Epithelial cell of esophagus (primary cell): ENCODE measurements around the gene CHST1.

Source experiments
- DNase-seq: peaks from one replicate; pipeline ENCODE4 v3.0.0; 2010; ENCODE audit warnings: low read depth
- H3K4me3 ChIP-seq: 2 replicates; pipeline ENCODE4 v1.5.1; 2011; ENCODE audit warnings: mild to moderate bottlenecking, low read length, control low read depth
- TF ChIP-seq, protein P1 (sequence below): IDR thresholded peaks from 2 replicates; pipeline ENCODE4 v1.5.1; 2011; ENCODE audit warnings: low read depth, mild to moderate bottlenecking, low read length, control low read depth, inconsistent platforms; ENCODE audit not compliant: insufficient read depth; ENCODE audit errors: missing control alignments

Gene CHST1

GRCh38 chr11:45606514-45607281, 58.7 kb downstream of the CHST1 start:
- DNase-seq, result no peak
- TF ChIP-seq, protein P1, sequence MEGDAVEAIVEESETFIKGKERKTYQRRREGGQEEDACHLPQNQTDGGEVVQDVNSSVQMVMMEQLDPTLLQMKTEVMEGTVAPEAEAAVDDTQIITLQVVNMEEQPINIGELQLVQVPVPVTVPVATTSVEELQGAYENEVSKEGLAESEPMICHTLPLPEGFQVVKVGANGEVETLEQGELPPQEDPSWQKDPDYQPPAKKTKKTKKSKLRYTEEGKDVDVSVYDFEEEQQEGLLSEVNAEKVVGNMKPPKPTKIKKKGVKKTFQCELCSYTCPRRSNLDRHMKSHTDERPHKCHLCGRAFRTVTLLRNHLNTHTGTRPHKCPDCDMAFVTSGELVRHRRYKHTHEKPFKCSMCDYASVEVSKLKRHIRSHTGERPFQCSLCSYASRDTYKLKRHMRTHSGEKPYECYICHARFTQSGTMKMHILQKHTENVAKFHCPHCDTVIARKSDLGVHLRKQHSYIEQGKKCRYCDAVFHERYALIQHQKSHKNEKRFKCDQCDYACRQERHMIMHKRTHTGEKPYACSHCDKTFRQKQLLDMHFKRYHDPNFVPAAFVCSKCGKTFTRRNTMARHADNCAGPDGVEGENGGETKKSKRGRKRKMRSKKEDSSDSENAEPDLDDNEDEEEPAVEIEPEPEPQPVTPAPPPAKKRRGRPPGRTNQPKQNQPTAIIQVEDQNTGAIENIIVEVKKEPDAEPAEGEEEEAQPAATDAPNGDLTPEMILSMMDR, result no peak
- H3K4me3 ChIP-seq, result no peak overlapping the region

DNA sequence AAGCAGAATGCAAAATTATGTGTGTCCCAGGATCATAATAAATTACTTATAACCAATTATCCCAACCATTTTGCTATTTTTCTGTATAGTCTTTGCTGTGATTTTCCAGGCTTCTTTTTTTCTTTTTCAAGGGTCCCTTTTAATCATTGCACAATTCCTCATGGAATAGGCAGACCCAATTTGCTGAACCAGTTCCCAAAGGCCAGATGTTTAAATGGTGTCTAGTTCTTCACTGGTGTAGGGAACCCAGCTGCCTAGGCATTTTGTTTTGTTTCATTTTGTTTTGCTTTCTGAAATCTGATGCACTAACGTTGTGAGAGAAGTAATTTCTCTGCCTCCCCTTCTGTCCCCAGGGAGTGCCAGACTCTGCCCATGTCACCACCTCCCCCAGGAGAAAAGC, 60.4 kb downstream of the CHST1 start:
- H3K4me3 ChIP-seq, result no peak overlapping the region
- DNase-seq, result no peak
- TF ChIP-seq, protein P1, result no peak

DNA sequence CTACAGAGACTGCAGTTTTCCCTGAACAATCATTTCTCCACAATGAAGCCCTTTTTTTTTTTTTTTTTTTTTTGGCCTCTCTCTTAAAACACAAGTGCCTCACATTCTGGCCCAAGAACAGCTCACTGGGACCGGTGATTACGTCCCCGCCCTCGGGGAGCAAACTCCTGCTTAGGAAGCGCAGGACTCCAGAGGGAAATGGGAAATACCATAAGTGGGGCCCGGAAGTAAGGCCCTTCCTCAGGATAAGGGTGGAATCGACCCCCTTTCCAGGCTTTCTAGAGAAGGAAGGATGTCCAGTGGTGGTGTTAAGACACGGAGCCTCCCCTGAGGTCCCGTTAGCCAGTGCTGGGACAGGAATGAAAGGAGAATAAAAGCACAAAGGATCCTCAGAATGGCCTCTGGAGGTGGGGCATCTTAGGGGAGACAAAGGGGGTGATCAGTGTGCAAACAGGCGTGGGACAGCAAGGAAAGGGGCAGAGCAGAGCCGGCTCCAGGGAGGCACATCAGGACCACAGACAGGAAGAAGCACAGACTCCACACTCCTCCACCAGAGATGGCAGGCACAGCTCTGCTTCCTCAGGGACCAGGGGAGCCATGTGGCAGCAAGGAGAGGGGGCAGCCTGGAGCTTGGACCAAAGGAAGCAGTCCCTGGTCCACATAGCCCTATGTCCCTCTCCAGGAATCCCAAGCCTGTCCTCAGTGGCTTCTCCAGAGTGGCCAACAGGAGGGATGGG, 61.3 kb downstream of the CHST1 start:
- DNase-seq, result no peak
- H3K4me3 ChIP-seq, result no peak overlapping the region
- TF ChIP-seq, protein P1, result no peak

GRCh38 chr11:45599161-45599943, 66.1 kb downstream of the CHST1 start:
- TF ChIP-seq, protein P1, result no peak
- DNase-seq, result no peak
- no peak overlapping the region for H3K4me3 ChIP-seq
